SJCRH30 (cell line): ENCODE data around the gene GALNTL6. TPM values are rescaled to one million over a fixed set of nuclear protein-coding genes. Genes with fewer than 3 reads are reported as not detected.

Source experiments
- DNase-seq, 2 experiments: peaks; one replicate each; pipeline ENCODE4 v3.0.0-alpha.2; 2015 to 2020
- H3K27ac ChIP-seq: fragments of 250-450 bp; sonication (Bioruptor Pico); 2 replicates; pipeline ENCODE4 v1.5.1; 2020; ENCODE audit warnings: mild to moderate bottlenecking, moderate library complexity
- H3K27me3 ChIP-seq: fragments of 250-450 bp; sonication (Bioruptor Pico); 2 replicates; pipeline ENCODE4 v1.5.1; 2020; ENCODE audit warnings: mild to moderate bottlenecking, moderate library complexity
- H3K36me3 ChIP-seq: fragments of 250-450 bp; sonication (Bioruptor Pico); 2 replicates; pipeline ENCODE4 v1.5.1; 2020; ENCODE audit warnings: mild to moderate bottlenecking, moderate library complexity
- H3K4me1 ChIP-seq: fragments of 250-450 bp; sonication (Bioruptor Pico); 2 replicates; pipeline ENCODE4 v1.5.1; 2020; ENCODE audit warnings: mild to moderate bottlenecking, moderate library complexity
- H3K4me3 ChIP-seq: fragments of 250-450 bp; sonication (Bioruptor Pico); 2 replicates; pipeline ENCODE4 v1.5.1; 2020; ENCODE audit warnings: mild to moderate bottlenecking, moderate library complexity
- H3K9me3 ChIP-seq: fragments of 250-450 bp; sonication (Bioruptor Pico); replicated peaks from 2 replicates; pipeline ENCODE4 v1.5.1; 2020; ENCODE audit warnings: mild to moderate bottlenecking, moderate library complexity
- total RNA-seq: library from RNA; depleted of rRNA; stranded (reverse); fragments of >200 nt; shearing (Covaris generic); gene quantifications from 2 replicates; pipeline ENCODE4 v1.2.3, GENCODE V29; 2014

Gene GALNTL6
- total RNA-seq, 1 experiment from 2014 or later = 0.36 TPM

DNA sequence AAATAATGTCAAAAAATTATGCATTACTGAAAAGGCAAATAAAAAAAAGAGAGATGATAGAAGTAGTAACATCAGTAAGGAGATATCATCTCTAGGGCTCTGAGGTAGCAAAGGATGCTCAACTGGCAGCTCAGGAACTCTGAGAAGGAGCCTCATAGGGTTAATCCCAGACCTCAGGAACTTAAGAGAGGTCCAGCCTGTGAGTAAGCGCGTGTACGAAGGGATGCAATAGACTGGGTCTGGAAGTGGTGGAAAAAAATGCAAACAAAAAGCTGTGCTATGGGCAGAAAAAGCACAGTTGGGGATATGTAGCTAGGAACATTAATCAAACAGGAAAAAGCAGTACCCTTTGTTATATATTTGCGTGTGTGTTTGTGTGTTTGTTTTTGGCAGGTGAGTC is 282.0 kb downstream of the GALNTL6 start:
- Histone ChIP-seq H3K36me3 (no peaks in the 10 kb centered on the region), H3K4me3 (no peak overlapping the region), H3K4me1 (no peaks in the 10 kb centered on the region), H3K9me3 (no peaks in the 10 kb centered on the region), H3K27ac (no peak overlapping the region), H3K27me3 (no peaks in the 10 kb centered on the region)
- no peak for DNase-seq

GRCh38 chr4:172096786-172097185 is 283.6 kb downstream of the GALNTL6 start:
- no peak for DNase-seq
- Histone ChIP-seq H3K36me3 (no peaks in the 10 kb centered on the region), H3K27ac (no peak overlapping the region), H3K4me1 (no peaks in the 10 kb centered on the region), H3K9me3 (no peaks in the 10 kb centered on the region), H3K27me3 (no peaks in the 10 kb centered on the region), H3K4me3 (no peak overlapping the region)

DNA sequence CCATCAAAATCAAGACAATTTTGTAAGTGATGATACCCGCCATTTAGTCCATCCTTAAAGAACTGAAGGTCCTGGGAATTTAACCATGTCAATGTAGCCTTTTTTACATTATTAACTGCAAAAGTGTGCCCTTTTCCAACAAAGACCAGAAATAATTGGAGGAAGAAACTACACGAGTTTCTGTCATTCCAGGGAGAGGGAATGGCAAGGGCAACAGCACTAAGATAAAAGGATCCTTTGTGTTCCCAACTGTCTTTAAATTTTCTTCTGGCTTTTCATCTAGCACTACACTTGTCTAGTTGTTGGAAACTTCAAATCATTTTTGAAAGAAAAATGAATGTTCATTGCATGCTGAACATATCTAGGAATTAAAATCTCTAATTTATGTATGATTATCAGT is 286.2 kb downstream of the GALNTL6 start:
- Histone ChIP-seq H3K27me3 (no peaks in the 10 kb centered on the region), H3K4me1 (no peaks in the 10 kb centered on the region), H3K27ac (no peak overlapping the region), H3K4me3 (no peak overlapping the region), H3K36me3 (no peaks in the 10 kb centered on the region), H3K9me3 (no peaks in the 10 kb centered on the region)
- no peak for DNase-seq

GRCh38 chr4:172103456-172103855 is 290.3 kb downstream of the GALNTL6 start:
- no peak overlapping the region for H3K4me3 ChIP-seq
- DNase-seq = no peak

GRCh38 chr4:172104539-172104938 is 291.3 kb downstream of the GALNTL6 start:
- H3K27ac ChIP-seq = no peak overlapping the region
- H3K36me3 ChIP-seq = no peaks in the 10 kb centered on the region
- no peaks in the 10 kb centered on the region for H3K27me3 ChIP-seq
- H3K4me1 ChIP-seq = no peaks in the 10 kb centered on the region
- no peaks in the 10 kb centered on the region for H3K9me3 ChIP-seq
- DNase-seq = no peak
- no peak overlapping the region for H3K4me3 ChIP-seq

More at GRCh38 chr4:172103456-172103855, 290.3 kb downstream of the GALNTL6 start:
- Histone ChIP-seq H3K36me3 (no peaks in the 10 kb centered on the region), H3K4me1 (no peaks in the 10 kb centered on the region), H3K27ac (no peak overlapping the region), H3K27me3 (no peaks in the 10 kb centered on the region), H3K9me3 (no peaks in the 10 kb centered on the region)

GRCh38 chr4:172105918-172106317 is 292.7 kb downstream of the GALNTL6 start:
- Histone ChIP-seq H3K27ac (no peak overlapping the region), H3K4me3 (no peak overlapping the region), H3K9me3 (no peaks in the 10 kb centered on the region), H3K4me1 (no peaks in the 10 kb centered on the region), H3K27me3 (no peaks in the 10 kb centered on the region), H3K36me3 (no peaks in the 10 kb centered on the region)
- DNase-seq = no peak

GRCh38 chr4:172109466-172109865 is 296.3 kb downstream of the GALNTL6 start:
- Histone ChIP-seq H3K9me3 (no peaks in the 10 kb centered on the region), H3K27ac (no peak overlapping the region), H3K4me3 (no peak overlapping the region), H3K4me1 (no peaks in the 10 kb centered on the region), H3K36me3 (no peaks in the 10 kb centered on the region), H3K27me3 (no peaks in the 10 kb centered on the region)
- DNase-seq = peak in 1 of 2 experiments; percentile 15

GRCh38 chr4:172124656-172125308 is 311.6 kb downstream of the GALNTL6 start:
- H3K36me3 ChIP-seq = no peaks in the 10 kb centered on the region
- DNase-seq = no peak
- no peak overlapping the region for H3K27ac ChIP-seq
- H3K4me3 ChIP-seq = no peak overlapping the region
- H3K4me1 ChIP-seq = no peaks in the 10 kb centered on the region
- H3K27me3 ChIP-seq = no peaks in the 10 kb centered on the region
- no peaks in the 10 kb centered on the region for H3K9me3 ChIP-seq

DNA sequence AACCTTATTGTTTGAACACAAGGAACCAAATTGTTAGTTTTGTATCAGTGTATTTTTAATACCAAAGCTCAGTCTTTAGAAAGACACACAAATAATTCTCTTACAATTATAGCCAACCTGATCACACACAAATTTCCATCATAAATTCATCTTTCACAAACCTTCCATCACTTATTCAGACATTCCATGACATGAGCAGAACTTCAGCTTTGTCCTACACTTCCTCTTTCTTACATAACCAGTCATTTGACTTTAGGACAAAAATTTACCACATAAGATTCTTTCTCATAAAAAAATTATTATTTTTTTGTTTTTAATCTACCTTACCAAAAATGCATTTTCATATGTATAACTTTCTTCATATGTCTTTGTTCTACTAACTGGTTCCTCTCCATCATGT is 312.2 kb downstream of the GALNTL6 start:
- H3K36me3 ChIP-seq = no peaks in the 10 kb centered on the region
- H3K4me1 ChIP-seq = no peaks in the 10 kb centered on the region
- no peak for DNase-seq

DNA sequence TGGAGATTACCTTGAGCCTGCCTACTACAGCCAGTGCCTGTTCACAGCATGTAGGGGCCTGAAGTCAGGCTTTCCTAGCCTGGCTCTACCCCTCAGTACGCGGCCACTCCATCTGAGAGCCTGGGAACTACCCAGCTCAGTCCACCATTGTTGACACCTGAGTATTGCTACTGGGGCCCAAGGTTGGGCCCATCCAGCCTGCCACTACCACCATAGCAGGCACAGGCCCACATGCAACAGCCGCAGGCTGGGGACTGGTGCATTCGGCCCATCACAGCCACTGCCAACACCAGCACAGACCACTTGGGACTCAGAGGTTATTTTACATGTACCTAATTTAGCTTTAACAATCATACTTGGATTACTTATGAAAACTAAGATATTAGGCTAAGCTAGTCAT is 314.0 kb downstream of the GALNTL6 start:
- Histone ChIP-seq H3K36me3 (no peaks in the 10 kb centered on the region), H3K4me3 (no peak overlapping the region), H3K4me1 (no peaks in the 10 kb centered on the region)

More for the DNA sequence above, 312.2 kb downstream of the GALNTL6 start:
- no peaks in the 10 kb centered on the region for H3K27me3 ChIP-seq
- H3K9me3 ChIP-seq = no peaks in the 10 kb centered on the region
- H3K27ac ChIP-seq = no peak overlapping the region
- H3K4me3 ChIP-seq = no peak overlapping the region

GRCh38 chr4:172129593-172129992 is 316.4 kb downstream of the GALNTL6 start:
- Histone ChIP-seq H3K4me1 (no peaks in the 10 kb centered on the region), H3K36me3 (no peaks in the 10 kb centered on the region), H3K4me3 (no peak overlapping the region), H3K9me3 (no peaks in the 10 kb centered on the region), H3K27ac (no peak overlapping the region), H3K27me3 (no peaks in the 10 kb centered on the region)
- no peak for DNase-seq

More for the DNA sequence above, 314.0 kb downstream of the GALNTL6 start:
- DNase-seq = no peak
- no peaks in the 10 kb centered on the region for H3K27me3 ChIP-seq
- no peaks in the 10 kb centered on the region for H3K9me3 ChIP-seq
- H3K27ac ChIP-seq = no peak overlapping the region

GRCh38 chr4:172134521-172134920 is 321.3 kb downstream of the GALNTL6 start:
- no peak overlapping the region for H3K27ac ChIP-seq
- H3K9me3 ChIP-seq = no peaks in the 10 kb centered on the region
- no peaks in the 10 kb centered on the region for H3K27me3 ChIP-seq
- no peak overlapping the region for H3K4me3 ChIP-seq
- no peaks in the 10 kb centered on the region for H3K4me1 ChIP-seq
- DNase-seq = no peak
- H3K36me3 ChIP-seq = no peaks in the 10 kb centered on the region

DNA sequence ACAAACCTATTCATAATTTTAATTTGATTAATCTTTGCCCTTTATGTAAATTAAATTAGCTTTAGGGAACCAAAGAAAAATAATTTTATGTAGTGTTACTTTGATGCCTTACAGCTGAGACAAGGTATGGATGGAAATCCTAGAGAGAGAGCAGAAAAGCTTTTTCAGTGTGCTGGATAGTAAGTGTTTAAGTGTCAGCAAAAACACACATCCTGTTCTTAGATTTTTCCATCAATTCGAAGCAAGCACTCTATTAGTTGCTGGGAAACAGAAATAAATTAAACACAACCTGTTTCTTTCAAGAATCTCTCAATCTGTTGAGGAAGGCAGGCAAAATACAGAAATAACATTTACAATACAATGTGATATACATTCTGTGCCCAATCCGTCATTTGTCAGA is 327.8 kb downstream of the GALNTL6 start:
- Histone ChIP-seq H3K36me3 (no peaks in the 10 kb centered on the region), H3K4me3 (no peak overlapping the region), H3K27ac (no peak overlapping the region), H3K9me3 (no peaks in the 10 kb centered on the region), H3K27me3 (no peaks in the 10 kb centered on the region), H3K4me1 (no peaks in the 10 kb centered on the region)
- DNase-seq = no peak

- DNase-seq = no peak
Measured at GRCh38 chr4:172142281-172142741, 329.1 kb downstream of the GALNTL6 start.

DNA sequence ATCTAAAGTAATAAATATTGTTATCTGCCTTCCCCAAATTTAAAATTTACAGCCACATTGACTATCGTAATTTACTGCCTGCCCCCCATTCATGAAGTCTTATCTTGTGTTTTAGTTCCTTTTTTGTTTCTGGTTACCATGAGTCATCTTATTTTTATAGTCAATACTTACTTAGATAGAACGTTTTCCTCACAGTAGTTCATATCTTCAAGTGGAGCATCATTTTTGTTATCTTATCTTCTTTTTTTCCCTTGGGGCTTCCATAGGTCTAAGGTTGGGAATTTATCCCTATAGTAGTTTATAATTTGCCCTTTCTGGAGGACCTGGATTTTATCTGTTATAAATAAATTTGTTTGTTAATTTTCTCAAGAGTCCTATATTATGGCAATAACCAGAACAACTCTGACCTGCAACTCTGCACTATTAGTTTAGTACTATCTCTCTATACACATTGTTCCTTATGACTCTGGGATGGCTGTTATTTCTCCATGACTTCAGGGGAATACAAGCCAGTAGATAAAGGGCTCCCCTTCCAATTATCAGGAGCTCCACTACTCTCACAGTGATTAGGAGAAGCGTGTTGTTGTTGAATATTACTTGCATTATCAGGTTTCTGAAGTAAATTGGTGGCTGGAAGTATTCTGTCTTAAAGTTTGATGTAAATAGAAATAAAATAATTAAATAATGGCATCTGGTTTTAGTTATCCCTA is 330.6 kb downstream of the GALNTL6 start:
- no peaks in the 10 kb centered on the region for H3K27me3 ChIP-seq
- no peak for DNase-seq
- H3K27ac ChIP-seq = no peak overlapping the region

More at GRCh38 chr4:172142281-172142741, 329.1 kb downstream of the GALNTL6 start:
- Histone ChIP-seq H3K27ac (no peak overlapping the region), H3K9me3 (no peaks in the 10 kb centered on the region), H3K4me3 (no peak overlapping the region), H3K36me3 (no peaks in the 10 kb centered on the region), H3K27me3 (no peaks in the 10 kb centered on the region), H3K4me1 (no peaks in the 10 kb centered on the region)

More for the DNA sequence above, 330.6 kb downstream of the GALNTL6 start:
- Histone ChIP-seq H3K36me3 (no peaks in the 10 kb centered on the region), H3K9me3 (no peaks in the 10 kb centered on the region), H3K4me3 (no peak overlapping the region), H3K4me1 (no peaks in the 10 kb centered on the region)
